GM19372 (cell line): Measurements from ENCODE around the gene RFX4.
"Not testable (repeated sequence)": the region's sequence is repeated elsewhere in the genome, so short reads cannot be mapped to it uniquely, and the experiment has no call there.

ENCODE experiments used
- ATAC-seq: cut with Tn5 transposase; IDR thresholded peaks from one replicate; pipeline ENCODE4 v1.9.1; 2021; ENCODE audit warnings: mild to moderate bottlenecking, low read depth, moderate library complexity; ENCODE audit not compliant: unreplicated experiment

Gene RFX4

DNA sequence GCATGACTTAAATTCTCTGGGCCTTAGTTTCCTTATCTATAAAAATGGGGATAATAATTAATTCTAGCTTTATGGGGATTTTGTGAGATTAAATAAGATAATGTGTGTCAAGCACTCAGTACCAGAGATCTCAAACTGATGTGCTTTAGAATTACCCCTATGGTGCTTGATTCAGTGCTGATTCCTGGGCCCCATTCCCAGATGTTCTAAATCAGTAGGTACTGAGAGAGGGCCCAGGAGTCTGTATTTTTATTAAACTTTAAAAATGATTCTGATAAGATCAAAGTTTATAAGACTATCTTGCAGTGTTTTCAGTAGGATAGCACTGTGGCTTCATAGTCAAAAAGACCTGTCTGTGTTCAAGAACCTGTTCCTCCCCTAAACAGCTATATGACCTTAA, 102.6 kb downstream of the RFX4 start:
- ATAC-seq: no peak

DNA sequence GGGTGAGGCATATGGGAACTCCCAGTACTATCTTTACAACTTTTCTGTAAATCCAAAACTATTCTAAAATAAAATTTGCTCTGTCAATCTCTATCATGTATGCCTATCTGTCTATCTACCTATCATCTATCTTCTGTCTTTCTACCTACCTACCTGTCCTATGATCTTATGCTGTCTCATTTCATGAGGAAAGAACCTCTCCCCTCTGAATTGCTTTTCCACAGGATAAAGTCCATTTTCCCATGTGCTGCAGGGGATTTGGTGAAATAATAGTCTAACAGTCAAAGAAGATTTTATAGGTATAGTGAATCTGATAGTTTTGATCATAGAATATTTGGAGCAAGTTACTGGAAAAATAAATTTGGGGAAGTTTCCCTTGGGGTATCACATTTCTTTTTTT, 104.9 kb downstream of the RFX4 start:
- ATAC-seq: no peak

DNA sequence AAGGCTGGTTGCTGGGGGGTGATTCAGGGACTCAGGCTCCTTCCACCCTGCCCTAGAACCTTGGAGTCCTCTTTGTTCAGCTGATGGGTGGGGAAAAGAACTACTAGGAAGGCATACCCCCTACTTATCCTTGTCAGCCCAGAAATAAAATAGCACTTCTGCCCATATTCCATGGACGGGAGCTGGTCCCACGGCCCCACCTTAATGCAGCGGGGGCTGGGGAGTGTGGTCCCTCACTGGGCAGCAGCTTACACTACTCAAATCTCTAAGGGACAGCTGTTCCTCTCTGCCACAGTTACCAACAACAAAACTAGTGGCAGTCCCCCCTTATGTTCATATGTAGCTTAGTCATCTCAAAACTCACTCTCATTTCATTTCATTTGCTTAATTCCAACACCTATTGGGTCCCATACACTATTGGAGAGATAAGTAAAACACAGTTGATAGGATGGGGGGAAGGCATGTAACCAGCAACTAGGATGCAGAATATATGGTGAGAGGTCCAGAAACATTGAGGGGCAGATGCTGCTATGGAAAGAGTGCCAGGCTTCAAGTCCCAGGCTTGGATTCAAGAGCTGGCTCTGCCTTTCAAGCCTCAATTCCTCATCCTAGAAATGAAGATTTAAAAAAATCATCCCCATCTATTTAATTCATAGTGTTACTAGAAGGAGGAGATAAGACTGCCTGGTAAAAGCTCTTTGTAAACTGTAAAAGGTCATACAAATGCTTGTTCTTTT, 107.9 kb downstream of the RFX4 start:
- ATAC-seq: no peak

DNA sequence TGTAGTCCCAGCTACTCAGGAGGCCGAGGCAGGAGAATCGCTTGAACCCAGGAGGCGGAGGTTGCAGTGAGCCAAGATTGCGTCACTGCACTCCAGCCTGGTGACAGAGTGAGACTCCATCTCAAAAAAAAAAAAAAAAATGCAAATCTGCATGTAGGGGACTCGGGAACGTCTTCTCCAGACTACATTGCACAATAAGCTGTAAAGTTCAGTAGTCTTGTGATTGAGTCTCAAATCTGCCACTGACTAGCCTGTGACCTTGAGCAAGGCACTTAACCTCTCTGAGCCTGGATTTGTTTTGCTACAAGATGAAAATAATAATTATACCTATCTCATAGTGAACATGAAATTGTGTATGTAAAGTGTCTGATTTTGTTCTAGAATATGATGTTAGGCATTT, 109.2 kb downstream of the RFX4 start:
- ATAC-seq: not testable (repeated sequence)

DNA sequence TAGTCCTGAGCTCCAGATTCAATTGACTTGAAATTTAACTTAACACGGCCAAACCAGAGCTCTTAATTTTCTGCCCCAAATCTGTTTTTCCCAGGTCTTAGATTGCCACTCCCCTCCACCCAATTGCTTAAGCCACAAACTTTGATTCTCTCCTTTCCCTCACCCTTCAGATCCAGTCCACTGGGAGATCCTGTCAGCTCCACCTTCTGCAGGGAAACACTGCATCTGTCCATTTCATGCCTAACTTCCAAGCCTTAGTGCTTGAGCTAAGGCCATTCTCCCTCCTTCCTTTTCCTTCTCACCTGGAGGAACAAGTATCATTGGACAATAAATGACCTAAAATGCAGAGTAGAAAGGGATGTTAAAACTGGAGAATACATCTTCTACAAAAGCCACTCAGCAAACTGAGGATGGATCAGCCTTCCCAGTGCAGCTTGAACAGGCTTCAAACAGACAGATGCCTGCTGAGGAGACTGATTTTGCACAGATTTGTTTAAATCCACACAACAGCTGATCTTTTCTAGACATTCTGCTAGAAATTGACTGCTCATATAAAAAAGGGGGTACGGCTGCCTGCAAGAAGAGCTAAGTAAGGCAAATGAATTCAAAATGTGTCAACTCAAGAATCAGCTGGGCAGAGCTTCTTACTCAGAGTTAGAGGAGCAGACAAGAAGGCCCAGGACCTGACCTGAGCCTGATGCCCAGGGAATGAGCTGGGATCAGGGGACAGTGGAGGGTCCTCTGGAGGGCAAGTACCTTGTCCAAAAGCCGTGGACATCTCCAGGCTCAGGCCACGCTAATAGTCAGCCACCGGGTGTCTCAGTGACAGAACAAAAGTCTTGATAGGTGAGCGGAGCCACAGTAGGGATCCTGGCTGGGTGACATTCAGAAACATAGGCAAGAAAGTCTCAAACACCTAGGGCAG, 110.4 kb downstream of the RFX4 start:
- ATAC-seq: no peak

DNA sequence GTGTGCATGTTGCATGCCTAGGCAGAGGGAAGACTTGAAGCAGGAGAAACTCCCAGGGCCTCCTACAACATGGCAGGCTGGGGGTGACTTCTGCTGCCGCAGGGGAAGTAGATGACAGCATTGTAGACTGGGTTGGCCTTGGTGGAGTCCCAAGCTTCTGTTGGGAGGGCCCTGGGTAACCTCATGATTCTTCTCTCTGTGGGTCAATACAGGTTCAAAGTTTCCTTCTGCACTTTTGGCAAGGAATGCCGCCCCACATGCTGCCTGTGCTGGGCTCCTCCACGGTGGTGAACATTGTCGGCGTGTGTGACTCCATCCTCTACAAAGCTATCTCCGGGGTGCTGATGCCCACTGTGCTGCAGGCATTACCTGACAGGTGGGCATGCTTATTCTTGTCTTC, 113.3 kb downstream of the RFX4 start:
- no peak for ATAC-seq

DNA sequence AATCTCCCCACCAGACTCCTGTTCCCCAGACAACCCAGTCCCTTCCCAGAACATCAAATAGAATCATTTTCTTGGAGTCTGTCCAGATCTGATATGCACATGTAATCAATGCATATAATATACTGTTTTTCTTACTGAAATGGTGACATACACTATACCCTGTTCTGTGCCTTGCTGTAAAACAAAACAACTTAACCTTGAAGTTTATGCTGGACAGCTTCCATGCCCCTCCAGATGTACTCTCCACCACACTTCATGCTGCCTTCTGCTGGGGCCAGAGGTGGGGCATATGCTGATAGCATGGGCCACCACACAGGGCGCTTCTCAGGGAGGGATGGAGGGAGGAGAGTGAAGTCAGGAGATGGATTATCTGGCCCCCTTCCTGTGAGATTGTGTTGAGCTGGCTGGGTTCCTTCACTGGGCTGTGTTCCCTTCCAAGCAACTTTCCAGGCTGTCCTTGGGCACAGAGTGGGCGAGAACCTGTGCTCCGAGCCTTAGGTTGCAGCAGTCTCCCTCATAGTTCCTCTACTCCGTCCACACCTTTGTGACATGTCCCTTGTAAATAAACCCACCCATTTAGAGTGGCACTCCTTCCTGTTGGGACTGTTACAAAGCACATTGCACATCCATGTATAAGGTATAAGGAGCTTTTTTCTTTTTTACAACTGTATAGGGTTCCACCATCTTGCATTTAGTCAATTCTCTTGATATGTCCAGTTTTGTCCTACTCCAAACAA, 114.0 kb downstream of the RFX4 start:
- ATAC-seq: no peak

DNA sequence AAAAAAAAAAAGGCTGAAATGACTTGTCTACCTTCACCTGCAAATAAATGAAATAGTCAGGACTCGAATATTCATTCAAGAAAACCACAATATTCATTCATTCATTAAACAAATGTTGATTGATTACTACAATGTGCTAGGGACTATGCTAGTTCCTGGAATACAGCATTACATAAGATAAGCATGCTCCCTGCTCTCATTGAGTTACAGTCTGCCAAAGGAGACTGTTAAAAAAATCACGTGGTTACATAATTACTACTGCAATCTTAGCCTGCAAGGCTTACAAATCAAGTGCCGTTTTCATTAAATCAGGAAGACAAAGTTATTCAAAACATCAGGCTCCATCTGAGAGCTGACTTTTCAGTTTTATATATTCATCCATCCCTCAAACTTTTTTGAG, 121.3 kb downstream of the RFX4 start:
- ATAC-seq: no peak

DNA sequence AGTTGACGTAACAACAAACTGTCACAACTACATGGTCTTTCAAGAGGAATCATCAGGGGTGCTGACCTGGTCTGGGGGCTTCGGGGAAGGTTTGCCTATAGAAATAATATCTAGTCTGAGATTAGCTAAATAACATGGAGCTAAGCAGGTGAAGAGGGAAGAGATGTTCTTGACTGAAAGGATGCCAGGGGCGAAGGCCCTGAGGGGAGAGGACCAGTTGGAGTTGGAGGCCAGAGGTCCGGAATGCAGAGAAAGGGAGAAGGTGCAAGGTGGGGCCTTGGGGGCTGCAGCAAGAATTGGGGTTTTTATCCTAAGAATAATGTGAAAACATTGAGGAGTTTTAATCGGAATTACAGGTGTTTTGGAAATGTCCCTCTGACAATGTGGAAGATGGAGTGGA, 123.2 kb downstream of the RFX4 start:
- ATAC-seq: no peak

DNA sequence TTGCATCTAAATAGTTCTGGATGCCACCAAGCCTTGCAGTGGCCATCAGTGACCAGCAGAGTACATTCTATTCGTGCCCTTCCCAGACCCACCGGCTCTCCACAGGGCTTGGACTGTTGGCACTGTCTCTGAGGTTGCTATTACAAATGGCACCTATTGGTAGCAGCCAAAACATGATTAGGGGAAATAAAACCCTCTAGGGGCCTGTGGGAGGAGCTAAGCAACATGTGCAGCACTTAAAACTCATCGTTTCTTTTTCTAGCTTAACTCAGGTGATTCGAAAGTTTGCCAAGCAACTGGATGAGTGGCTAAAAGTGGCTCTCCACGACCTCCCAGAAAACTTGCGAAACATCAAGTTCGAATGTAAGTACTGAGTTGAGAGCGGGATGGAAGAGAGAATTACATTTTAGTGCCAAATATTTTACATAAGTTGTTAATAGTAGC, 126.3 kb downstream of the RFX4 start:
- no peak for ATAC-seq

DNA sequence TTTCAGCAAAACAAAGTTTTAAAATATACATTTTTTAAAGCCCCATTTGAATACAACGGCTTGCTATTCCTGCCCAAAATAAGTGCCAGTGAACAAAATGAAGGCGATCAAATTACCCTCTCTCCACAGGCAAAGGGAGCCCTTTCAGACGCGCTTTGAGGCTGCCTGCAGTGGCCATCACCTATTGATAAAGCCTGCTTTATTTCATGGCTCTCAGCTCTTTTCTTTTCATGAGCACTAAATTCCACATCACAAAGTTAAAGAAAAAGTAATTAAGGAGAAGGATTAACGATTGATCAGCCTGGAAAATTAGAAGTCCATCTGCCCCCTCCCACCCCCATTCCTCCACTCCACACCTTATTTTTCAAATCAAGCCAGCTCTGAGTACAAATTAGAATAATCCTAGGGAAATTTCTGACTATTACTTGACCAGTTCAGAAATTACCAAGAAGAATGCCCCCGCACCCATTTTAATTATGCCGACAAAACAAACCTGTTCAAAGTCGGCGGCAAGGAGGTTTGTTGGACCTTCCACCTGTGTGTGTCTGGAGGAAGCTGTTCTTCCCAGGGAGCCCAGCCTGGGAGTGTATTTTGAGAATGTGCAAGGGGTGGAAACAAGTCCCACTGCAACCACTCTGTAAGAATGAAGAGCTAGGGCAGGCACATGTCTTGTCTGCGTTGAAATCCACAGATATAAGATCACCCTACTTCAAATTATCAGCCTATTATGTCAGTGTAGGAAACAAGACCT, 127.5 kb downstream of the RFX4 start:
- no peak for ATAC-seq

DNA sequence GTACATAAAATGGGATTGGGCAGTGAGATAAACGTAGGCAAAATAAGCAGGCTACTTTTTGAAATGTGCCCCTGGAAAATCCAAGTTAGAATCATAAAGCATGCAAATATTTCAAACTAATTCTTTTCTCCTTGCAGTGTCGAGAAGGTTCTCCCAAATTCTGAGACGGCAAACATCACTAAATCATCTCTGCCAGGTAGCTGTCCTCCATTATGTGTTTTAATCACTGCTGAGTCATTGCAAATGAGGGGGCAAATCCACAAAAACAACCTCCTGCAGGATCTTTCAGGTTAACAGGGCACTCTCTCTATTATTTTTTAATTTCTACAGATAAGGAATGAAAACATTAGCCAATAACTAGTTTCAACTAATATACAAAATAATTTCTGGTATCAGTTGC, 128.5 kb downstream of the RFX4 start:
- no peak for ATAC-seq

DNA sequence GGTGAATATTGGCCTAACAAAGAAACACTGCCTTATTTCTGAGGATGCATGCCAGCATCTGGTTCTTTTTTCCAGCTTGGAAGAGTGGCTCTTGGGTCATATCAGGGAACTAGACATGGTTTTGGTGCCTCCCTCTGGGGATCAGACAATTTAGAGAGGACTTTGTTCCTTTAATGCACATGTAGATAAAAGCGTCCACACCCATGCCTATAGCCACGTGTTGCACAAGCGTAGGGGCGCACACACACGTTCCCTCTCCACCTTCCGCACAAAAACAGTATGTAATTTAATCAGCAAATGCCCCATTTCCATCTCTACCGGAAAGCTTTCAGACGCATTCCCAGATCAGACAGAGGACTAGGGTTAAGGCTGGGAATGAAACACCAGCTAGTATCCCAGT, 130.0 kb downstream of the RFX4 start:
- no peak for ATAC-seq

DNA sequence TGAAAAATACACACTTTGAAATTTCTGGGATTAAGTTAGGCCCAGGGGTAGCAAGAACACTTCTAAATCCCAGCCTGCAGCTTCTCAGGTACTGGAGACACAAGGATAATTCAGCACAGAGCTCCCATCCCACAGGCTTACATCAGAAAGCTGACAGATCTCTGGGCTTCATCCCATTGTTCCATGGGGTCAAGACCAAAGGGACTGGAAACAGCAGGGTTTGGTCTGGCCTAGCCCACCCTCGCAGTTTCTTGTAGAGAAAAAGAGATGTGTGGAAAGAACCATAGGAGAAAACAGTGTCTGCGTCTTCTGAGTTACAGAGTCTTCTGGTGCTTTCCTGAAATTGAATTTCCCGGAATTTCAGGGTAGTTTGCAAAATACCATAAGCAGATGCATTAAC, 132.1 kb downstream of the RFX4 start:
- no peak for ATAC-seq

DNA sequence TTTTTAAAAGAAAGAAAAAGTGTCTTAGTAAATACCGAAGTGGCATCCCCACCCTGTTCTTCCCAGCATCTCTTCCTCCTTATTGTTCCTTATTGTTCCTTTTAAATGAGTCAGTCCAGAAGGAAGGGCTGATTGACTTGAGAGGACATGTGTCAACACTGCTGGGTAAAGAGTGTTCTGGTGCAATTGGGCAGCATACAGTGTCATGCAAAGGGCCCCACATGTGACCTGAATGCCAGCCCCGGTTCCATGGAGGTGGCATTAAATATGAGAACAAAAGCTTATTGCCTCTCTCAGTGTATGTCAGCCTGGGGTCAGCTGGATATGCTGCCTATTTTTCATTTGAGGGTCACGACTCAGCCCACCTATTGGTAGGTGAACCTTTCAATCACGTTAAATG, 132.8 kb downstream of the RFX4 start:
- ATAC-seq: no peak

DNA sequence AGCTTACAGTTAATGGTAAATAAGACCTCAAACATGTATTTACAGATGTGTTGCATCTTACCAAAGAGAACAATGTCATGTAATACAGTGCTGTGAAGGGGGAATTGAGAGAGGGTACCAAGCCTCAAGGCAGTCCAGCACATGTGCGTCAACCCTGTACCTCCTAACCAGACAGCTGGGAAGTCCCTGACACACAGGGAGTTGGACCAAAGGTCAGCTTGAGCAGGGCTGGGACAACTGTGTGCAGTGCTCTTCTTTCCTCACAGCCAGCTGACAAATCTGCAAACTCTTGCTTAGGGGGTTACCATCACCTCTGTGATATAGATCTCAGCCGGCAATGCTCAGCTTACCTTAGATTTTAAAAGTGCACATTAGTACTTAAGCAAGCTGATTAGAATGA, 134.9 kb downstream of the RFX4 start:
- ATAC-seq: no peak

DNA sequence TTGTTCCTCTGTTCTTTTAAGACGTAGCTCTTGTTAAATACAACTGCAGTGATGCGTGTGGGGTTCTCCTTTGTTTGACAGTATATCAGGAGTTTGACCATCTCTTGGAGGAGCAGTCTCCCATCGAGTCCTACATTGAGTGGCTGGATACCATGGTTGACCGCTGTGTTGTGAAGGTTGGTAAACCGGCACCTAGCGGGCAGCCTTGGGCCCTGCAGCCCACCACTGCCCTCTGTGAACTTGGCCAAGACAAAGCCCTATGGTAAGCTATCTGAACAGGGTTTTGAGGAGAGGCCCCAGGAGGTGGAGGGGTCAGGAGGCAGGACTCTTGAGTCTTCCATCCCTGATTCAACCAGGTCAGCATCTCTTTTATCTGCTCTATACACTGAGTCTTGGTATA, 137.1 kb downstream of the RFX4 start:
- no peak for ATAC-seq

DNA sequence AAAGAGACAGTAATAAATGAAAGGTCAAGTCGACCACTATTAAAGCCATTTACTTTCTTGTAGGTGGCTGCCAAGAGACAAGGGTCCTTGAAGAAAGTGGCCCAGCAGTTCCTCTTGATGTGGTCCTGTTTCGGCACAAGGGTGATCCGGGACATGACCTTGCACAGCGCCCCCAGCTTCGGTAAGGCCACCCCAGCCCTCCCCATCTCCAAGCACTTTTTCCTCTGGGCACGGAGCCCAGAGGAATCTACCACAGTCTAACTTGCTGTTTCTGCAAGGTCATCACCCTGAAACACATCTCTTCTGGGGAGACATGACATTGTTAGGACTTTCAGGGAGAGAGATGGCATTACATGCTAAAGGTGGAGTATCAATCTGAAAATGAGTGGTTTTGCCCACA, 137.9 kb downstream of the RFX4 start:
- no peak for ATAC-seq

DNA sequence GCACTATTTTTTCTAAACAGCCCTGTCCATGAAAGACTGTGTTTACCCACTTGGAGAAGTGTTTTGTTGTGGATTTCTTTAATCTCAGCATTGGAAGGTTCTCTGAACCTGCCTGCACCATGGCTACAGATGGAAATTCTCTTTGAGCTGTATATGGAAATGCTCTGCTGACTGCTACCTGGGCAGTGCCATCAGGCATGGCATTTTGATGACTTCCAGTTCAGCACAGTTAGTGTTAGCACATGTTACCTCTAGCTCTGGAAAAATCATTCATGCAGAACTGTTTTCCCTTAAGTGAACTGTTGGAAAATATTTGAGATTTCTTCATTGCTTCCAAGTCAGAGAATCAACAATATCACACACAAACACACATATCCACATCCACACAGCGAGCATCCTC, 139.1 kb downstream of the RFX4 start:
- ATAC-seq: no peak

DNA sequence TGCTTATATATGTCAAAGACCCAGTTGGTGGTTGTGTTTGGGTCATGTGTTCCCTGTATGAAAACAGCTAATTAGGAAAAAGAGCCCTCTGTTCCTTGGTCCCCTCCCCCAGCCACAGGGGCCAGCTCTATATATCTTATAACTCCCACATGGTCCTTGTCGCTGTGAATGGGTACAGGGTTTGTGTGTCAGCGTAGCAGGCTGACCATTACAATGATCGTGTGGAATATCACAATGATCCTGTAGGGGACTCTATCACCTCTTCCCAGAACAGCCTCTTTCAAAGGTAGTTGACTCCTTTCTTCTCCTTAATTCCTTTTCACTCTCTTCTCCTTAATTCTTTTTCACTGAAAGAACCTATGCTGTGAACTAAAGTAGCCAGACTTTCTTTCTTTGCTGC, 140.0 kb downstream of the RFX4 start:
- no peak for ATAC-seq
